ENCODE data around the gene ZNRF2. TPM values are rescaled to one million over a fixed set of nuclear protein-coding genes. Genes with fewer than 3 reads are reported as not detected.

ZNRF2 gene
- total and polyA plus RNA-seq, 2 of the 4 experiments (the other 2 are of a cell fraction), result 0.31 to 0.54 TPM

DNA sequence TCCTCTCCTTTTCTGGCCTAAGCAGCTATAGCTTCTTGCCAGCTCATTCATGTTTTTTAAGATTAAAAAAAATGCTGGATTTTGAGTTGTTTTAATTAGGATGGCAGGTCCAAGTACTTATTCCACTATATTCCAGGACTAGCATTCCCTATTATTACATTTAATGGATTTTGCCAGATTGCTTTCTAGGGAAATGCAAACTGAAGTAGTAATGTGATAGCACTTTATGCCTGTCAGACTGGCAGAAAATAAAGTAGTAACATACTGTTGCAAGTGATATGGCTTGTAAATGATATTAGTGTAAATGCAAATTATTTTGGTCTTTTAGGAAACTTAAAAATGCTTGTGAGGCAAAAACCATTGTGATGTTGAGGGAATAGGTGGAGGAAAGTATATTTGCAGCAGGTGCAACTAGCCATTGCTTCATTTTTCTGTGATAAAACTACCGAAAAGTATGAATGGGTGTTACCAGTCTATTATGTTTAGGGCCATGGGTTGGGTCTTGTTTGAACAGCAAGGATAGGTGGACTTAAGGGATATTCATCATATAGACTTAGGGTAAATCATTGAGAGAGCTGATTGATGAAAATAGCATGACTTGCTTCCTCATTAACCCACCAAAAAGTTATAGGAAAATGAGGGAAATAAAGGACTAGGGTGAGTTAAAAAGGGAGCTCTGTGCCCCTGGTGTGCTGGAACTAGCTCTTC is 19.9 kb downstream of the ZNRF2 start:
- Histone ChIP-seq H2BK120ac (ENCODE audit: low read depth, low read length) (no peak overlapping the region), H2AFZ (replicated peaks; ENCODE audit: low read length, poor library complexity) (no peak overlapping the region), H3K9me1 (ENCODE audit: insufficient read depth, low read length) (no peaks in the 10 kb centered on the region), H3K56ac (ENCODE audit: extremely low read depth, insufficient read depth, low read length) (no peak overlapping the region), H3K79me1 (ENCODE audit: low read depth in 1 of 2, low read length in 2 of 2) (no peaks in the 10 kb centered on the region; a peak in 2 of 4 replicates), H3K27me3 (ENCODE audit: control insufficient read depth, insufficient read depth, low read length) (no peaks in the 10 kb centered on the region), H3K14ac (replicated peaks; ENCODE audit: low read depth, low read length) (no peak overlapping the region), H2BK5ac (ENCODE audit: low read depth, low read length, poor library complexity, severe bottlenecking) (no peak overlapping the region), H3K36me3 (ENCODE audit: control insufficient read depth, insufficient read depth, low read length) (no peaks in the 10 kb centered on the region), H4K91ac (ENCODE audit: insufficient read depth, low read depth, low read length) (no peak overlapping the region), H3K4me2 (ENCODE audit: low read depth, low read length) (no peak overlapping the region), H2AK5ac (ENCODE audit: low read depth, low read length) (no peak overlapping the region), H3K9me3 (ENCODE audit: control insufficient read depth, insufficient read depth, low read length) (no peaks in the 10 kb centered on the region), H3K18ac (ENCODE audit: low read depth, low read length) (no peak overlapping the region), H3K27ac (ENCODE audit: insufficient read depth, low read length) (no peak overlapping the region), H4K20me1 (ENCODE audit: insufficient read depth, low read length) (no peaks in the 10 kb centered on the region), H4K5ac (ENCODE audit: low read depth, low read length) (no peak overlapping the region), H3K9ac (ENCODE audit: low read depth, low read length) (no peak overlapping the region), H2BK15ac (ENCODE audit: low read depth, low read length) (no peak overlapping the region), H3K23ac (ENCODE audit: low read depth, low read length) (no peak overlapping the region), H3K4me1 (ENCODE audit: control insufficient read depth, insufficient read depth, low read length) (no peaks in the 10 kb centered on the region), H2BK20ac (ENCODE audit: low read depth, low read length) (no peak overlapping the region), H3K4me3 (ENCODE audit: insufficient read depth, low read depth, low read length) (no peak overlapping the region), H3K4ac (ENCODE audit: low read depth, low read length) (no peak overlapping the region), H2AK9ac (replicated peaks; ENCODE audit: low read depth, low read length, poor library complexity) (no peak overlapping the region), H4K8ac (ENCODE audit: low read depth in 2 of 2, low read length in 2 of 2) (no peak overlapping the region)
- intact Hi-C loops (cut with micrococcal nuclease) (no loop called here), dilution Hi-C loops (cut with HindIII; ENCODE audit: low sequenced_read_pairs, unreplicated experiment) (no loop called here), in situ Hi-C loops (cut with MboI; ENCODE audit: low sequenced_read_pairs) (no loop called here)
- no TSS peak for BruUV-seq (replicated peaks)
- ChIA-PET POLR2A (ENCODE audit: unreplicated experiment) (no interaction called here), CTCF (interaction anchor here (1.1 kb wide), 1 partner anchor 10 kb away, joined by 3 read pairs; no protein-coding TSS in a partner anchor)
- no peak for TF ChIP-seq RCOR1 (IDR thresholded peaks at IDR 0.05; ENCODE audit: insufficient replicate concordance, low read length)
- no peak for TF ChIP-seq FOS (IDR thresholded peaks at IDR 0.05; ENCODE audit: low read depth, low read length)
- TF ChIP-seq, protein P1, sequence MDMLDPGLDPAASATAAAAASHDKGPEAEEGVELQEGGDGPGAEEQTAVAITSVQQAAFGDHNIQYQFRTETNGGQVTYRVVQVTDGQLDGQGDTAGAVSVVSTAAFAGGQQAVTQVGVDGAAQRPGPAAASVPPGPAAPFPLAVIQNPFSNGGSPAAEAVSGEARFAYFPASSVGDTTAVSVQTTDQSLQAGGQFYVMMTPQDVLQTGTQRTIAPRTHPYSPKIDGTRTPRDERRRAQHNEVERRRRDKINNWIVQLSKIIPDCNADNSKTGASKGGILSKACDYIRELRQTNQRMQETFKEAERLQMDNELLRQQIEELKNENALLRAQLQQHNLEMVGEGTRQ (IDR thresholded peaks at IDR 0.05; ENCODE audit: low read depth, low read length), result no peak
- TF ChIP-seq CHD1 (IDR thresholded peaks at IDR 0.05; ENCODE audit: low read depth, low read length), result no peak
- TF ChIP-seq, protein P2, sequence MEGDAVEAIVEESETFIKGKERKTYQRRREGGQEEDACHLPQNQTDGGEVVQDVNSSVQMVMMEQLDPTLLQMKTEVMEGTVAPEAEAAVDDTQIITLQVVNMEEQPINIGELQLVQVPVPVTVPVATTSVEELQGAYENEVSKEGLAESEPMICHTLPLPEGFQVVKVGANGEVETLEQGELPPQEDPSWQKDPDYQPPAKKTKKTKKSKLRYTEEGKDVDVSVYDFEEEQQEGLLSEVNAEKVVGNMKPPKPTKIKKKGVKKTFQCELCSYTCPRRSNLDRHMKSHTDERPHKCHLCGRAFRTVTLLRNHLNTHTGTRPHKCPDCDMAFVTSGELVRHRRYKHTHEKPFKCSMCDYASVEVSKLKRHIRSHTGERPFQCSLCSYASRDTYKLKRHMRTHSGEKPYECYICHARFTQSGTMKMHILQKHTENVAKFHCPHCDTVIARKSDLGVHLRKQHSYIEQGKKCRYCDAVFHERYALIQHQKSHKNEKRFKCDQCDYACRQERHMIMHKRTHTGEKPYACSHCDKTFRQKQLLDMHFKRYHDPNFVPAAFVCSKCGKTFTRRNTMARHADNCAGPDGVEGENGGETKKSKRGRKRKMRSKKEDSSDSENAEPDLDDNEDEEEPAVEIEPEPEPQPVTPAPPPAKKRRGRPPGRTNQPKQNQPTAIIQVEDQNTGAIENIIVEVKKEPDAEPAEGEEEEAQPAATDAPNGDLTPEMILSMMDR (conservative IDR thresholded peaks at IDR 0.05; ENCODE audit: low read depth, low read length), result no peak
- TF ChIP-seq RAD21 (IDR thresholded peaks at IDR 0.05; ENCODE audit: low read length), result no peak
- no peak for TF ChIP-seq POLR2A (IDR thresholded peaks at IDR 0.05; ENCODE audit: low read depth, low read length)
- TF ChIP-seq MAFK (IDR thresholded peaks at IDR 0.05; ENCODE audit: low read depth, low read length), result no peak
- no peak for TF ChIP-seq NFE2L2 (IDR thresholded peaks at IDR 0.05; ENCODE audit: low read depth, low read length)
- TF ChIP-seq SMC3 (IDR thresholded peaks at IDR 0.05; ENCODE audit: low read depth, low read length), result no peak
- no peak for TF ChIP-seq CEBPB (IDR thresholded peaks at IDR 0.05; ENCODE audit: low read depth, low read length)
- TF ChIP-seq BHLHE40 (IDR thresholded peaks at IDR 0.05; ENCODE audit: low read depth, low read length), result no peak
- TF ChIP-seq MAZ (IDR thresholded peaks at IDR 0.05; ENCODE audit: borderline replicate concordance, low read depth, low read length), result no peak
- no CpG with 5 or more reads among the region's 1 CpG for WGBS, 2 experiments (ENCODE audit: extremely low coverage in 2 of 2, insufficient read length in 1 of 2)
- no peak for ATAC-seq (ENCODE audit: low read depth)
- DNase-seq, result no peak

Data from IMR-90 (cell line).